Activated CD4-positive, alpha-beta T cell treated with anti-CD3 and anti-CD28 coated beads, Interleukin-2, amount 50 U/mL, for 48 hours (primary cell): ENCODE measurements around the gene SNX3.
A peak's percentile ranks its signal among the peaks of the same experiment; 100 is the strongest.
"Not testable (repeated sequence)": the region's sequence is repeated elsewhere in the genome, so short reads cannot be mapped to it uniquely, and the experiment has no call there.

Experiments
- DNase-seq, 2 experiments: peaks; one replicate each; pipeline ENCODE4 v3.0.0-alpha.2; 2020

Gene SNX3

DNA sequence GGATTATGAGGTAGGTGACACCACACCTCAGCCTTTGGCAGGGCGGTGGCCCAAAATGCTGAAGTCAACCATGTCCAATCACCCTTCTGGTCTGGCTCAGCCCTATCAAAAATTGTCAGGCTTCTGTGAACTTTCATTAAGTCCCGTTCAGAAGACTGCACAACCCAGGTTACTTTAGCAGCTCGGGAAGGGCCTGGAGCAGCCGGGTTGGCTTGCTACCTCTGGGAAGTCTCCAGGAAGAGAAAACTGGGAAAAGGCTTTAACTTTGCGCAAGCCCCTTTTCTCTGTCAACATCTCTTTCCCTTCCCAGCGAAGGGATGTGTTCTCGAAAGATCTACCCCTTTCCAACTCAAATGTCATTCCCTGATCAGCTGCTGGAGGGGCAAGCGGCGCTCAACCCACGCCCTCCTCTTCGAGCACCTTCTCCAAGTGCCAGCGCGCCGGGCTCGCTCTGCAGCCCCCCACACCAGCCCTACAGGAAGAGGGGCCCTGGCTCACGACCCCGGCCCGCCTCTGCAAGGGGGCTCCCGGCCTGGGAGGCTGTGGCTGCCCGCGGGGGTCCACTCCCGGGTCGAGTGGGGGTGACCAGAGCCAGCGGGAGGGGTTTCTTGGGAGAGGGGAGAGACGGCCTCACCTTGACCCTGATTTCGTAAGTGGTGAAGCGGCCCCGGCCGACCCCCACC lies 573 bp downstream of the SNX3 start:
- peak; percentile 18 to 35 for DNase-seq

DNA sequence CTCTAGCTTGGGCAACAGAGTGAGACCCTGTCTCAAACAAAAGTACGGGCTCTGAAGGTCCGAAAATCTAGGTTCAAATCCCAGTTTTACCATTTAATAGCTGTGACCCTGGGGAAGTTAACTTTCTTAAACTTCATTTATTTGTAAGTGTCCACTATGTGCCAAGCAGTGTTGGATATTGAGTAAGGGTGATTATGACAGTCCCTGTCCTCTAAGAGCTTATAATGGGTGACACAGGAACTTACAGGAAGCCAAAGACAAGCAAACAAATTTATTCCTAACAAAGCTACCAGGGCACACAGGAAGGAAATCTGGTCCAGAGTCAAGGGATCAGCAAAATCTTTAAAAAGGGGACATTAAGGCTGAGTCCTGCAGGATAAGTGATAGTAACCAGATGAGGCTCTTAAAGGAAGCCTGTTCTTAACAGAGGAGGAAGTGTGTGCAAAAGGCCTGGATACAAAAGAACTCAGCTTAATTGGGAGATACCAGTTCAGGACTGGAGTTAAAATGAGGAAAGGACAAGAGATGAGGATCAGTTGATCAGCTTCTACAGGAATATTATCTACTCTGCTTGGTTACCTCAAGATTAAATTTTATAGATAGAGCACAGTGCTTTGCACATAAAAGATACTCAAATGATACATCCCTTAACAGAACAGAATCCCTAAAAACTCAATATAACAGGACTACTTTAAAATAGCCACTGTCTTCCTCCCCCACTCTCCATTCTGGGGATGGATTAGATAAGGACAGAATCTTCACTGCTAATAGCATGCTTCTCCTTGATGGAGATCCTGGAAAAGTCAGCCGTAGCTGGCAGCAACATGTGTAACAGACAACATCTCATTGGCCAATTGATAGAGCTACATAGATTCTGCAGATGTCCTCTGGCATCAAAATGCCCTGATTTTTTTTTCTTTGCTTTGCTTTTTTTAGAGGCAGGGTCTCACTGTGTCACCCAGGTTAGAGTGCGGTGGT lies 6.1 kb downstream of the SNX3 start:
- DNase-seq, result no peak

DNA sequence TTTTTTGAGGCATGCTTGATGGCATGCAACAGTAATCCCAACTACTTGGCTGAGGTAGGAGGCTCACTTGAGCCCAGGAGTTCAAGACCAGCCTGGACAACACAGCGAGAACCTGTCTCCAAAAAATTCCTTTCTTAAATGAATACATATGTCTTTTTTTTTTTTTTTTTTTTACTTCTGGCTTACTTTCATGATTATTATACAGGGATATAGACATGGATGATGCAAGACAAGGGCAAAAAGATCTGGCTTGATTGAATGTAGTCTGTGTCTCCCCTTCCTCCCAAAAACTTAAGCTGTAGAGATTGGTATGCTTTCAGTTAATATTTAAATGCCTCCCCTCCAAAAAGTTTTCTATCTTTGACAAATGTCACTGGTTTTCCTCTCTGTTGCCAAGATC lies 7.6 kb downstream of the SNX3 start:
- no peak for DNase-seq

DNA sequence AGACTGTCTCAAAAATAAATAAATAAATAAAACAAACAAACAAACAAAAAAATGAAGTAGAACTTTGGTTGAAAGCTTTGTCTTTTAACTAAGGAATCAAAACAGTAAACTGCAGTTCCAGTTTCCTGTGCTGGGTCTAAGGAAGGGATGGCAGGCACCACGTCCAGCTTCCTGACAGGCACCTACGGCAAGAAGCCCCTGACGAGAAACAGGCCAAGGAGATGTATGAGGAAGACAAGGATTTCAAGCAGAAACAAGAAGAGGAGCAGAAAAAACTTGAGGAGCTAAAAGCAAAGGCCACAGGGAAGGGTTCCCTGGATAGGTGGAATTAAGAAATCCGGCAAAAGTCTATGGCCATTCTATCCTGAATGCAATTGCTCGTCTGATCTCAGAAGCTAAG lies 8.8 kb downstream of the SNX3 start:
- no peak for DNase-seq

DNA sequence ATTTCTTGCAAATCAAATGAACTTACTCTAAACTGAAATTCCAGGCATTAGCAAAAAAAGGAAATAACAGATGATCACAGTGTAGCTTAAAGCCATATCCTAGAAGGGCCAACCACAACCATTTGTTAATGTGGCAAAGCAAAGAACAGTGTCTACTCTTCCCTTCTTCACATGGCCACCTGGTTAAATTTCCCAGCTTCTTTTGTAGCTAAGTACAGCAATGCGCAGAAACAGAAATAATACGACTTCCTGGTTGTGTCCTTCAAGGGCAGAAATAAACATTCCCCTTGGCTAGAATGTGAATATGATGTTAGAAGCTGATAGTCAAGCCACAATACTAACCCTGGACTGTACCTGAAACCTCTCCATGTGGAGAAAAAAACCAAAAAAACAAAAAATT lies 9.6 kb downstream of the SNX3 start:
- no peak for DNase-seq

DNA sequence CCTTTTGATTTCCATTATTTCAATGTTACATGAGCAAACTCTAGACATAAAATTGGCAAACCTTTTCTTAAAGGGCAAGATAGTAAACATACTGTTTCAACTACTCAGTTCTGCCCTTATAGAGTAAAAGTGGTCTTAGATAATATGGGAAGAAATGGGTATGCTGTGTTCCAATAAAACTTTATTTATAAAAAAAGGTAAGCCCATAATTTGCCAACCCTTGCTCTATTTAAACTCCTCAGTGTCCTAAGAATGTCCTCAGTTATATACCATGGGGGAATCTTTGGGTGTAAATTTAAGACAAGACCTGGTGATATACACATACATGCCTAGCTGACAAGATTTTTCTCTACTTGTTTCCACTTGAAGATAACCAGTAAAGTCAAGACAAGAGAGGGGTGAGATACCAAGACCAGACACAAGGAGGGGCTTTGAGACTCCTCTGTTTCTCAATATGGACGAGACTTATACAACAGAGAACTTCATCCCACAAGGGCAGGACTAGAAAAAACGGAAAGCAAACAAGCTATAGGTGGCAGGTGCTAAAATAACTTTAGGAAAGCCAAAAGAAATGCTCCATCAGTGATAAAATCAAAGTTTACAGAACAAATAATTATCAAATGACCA lies 10.5 kb downstream of the SNX3 start:
- no peak for DNase-seq

DNA sequence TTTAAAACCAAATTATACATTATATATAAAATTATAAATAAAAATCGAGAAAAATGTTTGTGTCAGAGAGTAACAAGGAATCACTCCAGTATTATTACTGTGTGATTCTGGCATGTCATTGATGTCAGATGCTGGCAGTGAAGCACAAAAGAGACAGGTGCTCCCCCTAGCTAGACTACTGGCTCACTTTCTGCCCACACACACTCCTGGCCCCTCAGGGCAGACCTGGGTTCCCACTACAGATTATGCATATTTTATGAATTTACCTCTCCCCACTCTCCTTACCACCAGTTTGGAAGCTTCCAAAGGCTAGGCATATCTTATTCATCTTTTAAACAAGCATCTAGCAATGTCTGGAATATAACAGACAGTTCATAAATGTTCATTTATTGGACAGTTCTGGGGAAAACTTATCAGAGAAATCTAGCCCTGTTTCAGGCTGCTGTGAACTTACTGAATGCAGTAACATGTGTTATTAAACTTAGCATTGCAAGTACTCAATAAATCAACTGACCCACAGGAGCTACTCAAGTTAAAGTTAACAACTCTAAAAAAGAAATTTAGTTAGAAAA lies 12.8 kb downstream of the SNX3 start:
- no peak for DNase-seq

DNA sequence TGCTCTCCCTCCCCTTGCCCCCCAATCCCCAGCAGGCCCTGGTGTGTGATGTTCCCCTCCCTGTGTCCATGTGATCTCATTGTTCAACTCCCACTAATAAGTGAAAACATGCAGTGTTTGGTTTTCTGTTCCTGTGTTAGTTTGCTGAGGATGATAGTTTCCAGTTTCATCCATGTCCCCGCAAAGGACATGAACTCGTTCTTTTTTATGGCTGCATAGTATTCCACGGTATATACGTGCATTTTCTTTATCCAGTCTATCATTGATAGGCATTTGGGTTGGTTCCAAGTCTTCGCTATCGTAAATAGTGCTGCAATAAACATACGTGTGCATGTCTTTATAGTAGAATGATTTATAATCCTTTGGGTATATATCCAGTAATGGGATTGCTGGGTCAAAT lies 15.7 kb downstream of the SNX3 start:
- not testable (repeated sequence) for DNase-seq

DNA sequence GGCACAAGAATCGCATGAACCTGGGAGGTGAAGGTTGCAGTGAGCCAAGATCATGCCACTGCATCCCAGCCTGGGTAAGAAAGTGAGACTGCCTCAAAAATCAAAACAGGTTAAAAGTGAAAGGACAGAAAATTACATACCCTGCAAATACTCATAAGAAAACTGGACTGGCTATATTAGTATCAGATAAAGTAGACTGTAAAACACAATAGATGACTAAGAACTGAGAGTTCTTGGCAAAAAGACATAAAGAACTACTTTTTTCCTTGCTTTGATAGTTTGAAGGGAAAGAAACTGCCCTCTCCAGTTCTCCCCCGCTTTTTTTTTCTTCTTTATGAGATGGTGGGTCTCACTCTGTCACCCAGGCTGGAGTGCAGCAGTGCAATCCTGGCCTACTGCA lies 17.0 kb downstream of the SNX3 start:
- no peak for DNase-seq

DNA sequence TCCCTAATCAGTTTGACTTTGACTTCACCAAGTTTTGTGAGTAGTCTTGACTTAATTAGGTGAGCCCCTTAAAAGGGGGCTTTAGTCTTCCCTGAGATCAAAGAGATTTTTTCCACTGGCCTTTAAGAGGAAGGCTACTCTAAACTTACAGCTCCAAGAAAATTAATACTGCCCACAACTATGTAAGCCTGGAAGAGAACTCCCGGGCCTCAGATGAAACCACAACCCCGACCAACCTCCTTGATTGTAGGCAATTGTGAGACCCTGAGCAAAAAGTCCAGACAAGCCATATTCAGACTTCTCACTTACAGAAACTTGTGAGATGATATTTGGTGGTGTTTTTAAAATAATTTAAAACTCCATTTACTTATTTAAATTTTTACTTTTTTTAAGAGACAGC lies 18.1 kb downstream of the SNX3 start:
- no peak for DNase-seq

DNA sequence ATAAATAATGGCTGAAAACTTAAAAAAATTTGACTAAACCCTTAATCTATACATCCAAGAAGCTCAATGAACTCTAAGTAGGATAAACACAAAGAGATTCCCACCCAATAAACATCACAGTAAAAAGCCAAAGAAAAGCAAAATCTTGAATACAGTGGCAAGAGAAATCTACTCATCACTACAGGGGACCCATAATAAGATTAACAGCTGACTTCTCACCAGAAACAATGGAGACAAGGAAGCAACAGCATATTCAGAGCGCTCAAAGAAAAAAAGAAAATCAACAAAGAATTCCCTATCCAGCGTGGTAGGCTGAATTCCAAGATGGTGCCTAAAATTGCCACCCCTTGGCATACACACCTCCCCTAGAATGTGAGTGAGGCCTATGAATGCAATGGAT lies 18.6 kb downstream of the SNX3 start:
- no peak for DNase-seq

DNA sequence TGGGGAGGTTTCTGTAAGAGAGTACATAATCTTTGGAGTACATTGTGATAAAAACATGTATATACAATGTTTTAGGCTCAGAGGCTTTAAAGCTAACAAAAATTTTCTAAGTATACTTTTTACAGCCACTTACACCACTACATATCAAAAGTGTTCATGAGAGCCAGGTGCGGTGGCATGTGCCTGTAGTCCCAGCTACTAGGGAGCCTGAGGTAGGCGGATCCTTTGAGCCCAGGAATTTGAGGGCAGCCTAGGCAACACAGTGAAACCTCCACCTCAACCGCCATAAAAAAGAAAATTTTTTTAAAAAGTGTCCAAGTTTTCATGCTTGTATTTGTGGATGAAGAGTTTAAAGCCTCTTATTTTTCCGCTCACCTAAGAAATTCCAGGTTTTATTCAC lies 22.5 kb downstream of the SNX3 start:
- no peak for DNase-seq

DNA sequence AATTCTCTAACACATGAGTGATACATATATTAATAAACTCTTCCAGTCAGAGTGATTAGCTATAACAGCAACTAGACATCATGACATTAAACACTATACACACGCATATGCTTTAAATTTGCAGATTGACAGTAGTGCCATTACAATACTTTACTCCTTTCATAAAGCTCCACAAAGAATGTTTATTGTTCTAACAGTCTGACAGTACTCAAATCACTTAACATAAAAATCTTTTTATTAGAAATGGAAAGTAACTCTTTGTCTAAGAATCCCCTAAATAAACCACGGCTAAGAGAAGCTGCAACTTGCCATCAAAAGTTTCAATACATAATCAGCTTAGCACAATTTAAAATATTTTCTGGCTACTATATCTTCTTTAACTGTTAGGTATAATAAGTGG lies 24.0 kb downstream of the SNX3 start:
- DNase-seq, result no peak

DNA sequence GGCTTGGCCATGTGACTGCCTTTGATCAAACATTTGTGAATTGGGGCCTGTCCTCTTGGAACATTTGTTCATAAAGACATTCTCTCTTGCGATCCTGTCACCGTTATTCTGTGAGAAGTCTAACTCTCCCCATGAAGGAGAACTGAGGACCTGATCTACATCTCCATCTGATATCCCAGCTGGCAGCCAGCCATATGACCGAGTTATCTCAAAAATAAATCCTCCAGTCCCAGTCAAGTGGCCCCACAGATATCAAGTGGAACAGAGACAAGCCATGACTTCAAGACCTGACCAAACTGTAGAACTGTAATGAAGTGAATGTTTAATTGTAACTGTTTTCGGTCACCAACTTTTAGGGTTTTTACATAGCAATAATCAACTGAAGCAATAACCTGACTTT lies 25.7 kb downstream of the SNX3 start:
- no peak for DNase-seq

DNA sequence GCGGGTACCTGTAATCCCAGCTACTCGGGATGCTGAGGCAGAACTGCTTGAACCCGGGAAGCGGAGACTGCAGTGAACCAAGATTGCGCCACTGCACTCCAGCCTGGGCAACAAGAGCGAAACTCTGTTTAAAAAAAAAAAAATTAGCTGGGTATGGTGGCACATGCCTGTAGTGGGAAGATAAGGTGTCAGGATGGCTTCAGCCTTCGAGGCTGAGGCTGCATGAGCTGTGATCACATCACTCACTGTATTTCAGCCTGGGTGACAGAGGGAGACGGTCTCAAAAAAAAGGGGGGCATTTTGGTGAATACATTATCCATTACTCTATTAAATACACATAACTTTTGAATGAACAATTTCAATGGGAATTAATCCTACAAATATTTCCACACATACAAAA lies 32.4 kb downstream of the SNX3 start:
- DNase-seq, result no peak

DNA sequence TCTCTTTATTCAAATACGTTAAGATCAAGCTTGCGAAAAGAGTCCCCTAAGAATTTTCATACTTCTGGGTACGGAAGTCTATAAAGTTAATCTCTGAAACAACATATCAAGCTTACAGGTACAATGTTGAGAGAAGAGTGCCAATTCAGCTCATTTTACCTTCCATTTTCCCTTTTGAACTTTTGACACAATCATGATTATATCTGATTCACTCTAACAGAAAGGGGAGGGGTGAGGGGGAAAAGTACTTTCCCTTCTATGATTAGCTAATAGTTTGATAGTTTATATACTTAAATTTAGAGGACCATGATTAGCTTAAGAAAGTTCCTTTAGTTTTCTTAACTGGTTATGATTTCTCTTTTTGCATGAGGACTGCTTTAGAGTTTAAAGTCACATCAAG lies 33.5 kb downstream of the SNX3 start:
- no peak for DNase-seq

DNA sequence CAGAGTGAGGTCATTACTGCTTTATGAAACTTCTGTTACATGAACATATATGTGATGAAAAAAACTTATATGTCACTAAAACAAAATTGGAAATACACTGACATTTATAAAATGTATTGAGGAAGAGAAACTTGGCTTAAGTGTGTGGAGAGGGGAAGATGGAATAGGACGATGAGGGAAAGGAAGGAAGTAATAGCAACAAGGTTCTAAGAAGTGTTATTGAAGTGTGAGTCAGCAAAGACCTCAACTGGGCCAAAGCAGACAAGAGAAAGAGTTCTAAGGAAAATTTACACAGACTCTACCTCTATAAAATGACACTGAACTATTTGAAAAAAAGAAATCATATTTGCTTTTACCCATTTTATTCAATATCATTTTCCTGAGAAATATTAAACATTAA lies 38.3 kb downstream of the SNX3 start:
- DNase-seq, result no peak

DNA sequence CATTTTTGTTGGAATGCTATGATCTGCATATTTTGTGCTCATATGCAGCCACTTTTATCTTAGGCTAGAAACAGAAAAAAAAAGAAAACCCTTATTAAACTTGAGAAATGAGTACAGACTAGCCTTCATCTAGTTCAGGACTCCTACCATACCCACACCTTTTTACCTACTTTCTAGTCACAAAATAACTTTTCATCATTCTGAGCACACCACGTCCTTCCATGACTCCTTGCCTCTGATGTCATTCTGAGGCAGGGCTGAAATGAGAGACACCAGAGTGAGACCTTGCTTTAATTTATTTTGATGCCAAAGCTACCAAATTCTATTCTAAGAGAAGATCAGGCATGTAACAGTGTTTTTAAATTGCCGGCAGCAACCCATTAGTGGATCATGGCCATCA lies 38.8 kb downstream of the SNX3 start:
- DNase-seq, result no peak

DNA sequence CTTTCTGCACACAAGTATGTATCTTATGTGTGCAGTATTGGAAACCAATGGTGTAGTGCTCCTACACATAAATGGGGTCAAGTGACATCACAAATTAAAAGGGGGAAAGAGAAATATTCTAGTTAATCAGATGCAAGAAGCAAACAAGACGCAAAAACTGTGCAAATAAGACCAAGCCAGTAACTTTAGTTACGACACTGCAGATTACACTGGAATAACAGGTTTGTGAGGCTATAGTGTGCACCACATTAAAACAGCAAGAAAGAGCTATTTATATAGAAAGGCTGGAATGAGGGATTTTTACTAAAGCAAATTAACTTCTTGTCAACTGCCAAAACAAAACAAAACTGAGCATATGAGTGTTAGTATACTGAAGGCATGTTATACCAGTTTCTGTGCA lies 49.2 kb downstream of the SNX3 start:
- DNase-seq, result no peak

DNA sequence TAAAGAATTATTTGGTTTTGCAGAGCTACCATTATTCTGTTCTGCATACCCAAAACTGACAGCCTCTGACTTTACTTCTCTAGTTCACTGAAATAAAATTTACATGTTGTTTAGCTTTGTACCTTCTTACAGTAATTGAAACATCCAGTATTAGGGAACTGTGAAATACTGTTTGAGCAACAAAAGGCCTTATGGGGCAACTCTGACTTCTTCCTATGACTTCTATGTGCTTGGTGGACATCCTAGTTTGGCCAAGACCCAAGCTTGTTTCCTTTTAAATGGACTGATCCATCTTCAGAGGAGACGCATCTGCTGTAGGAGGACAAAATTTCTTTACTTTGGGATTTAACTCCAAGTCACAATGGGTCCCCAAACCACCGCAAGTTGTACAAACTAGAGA lies 50.3 kb downstream of the SNX3 start:
- no peak for DNase-seq

DNA sequence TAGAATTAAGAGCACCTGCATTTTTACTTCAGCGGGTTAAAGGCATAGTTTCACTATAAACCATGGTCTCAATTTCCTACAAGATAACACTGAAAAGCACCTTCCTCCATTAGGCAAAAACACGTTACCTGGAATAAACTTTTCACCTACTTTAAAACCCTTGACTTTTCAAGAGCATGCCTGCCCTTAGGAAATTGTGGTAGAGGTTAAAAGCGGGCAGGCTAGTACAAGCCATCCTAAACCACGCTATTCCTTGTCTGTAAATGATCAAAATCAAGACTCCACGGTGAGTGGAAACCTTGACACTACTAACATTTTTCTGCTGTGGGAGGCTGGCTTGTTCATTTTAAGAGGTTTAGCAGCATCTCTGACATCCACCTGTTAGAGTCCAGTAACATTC lies 51.1 kb downstream of the SNX3 start:
- DNase-seq, result no peak

DNA sequence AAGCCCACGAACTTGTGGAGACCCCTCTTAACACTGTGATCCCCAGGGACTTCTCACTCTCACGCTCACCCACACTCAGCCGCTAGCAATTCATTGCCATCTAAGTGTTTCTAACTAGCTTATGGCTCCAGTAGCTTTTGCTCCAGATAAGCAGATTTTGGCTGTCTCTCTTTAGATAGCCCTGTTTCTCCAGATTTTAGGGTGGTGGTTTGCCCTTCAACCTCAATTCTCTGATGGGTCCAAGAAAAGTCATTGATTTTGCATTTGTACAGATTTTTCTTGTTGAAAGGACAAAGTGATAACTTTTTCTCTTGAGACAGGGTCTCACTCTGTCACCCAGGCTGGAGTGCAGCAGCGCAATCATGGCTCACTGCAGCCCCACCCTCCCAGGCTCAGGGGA lies 53.8 kb downstream of the SNX3 start:
- DNase-seq, result no peak
